ENCODE data around the gene TACR2.

GRCh38 chr10:69425041-69425440, 8.3 kb upstream of the TACR2 start:
- no peak for TF ChIP-seq CTCF (IDR thresholded peaks at IDR 0.05)
- no peak for TF ChIP-seq POLR2AphosphoS5 (IDR thresholded peaks at IDR 0.05)

Measured in upper lobe of left lung (tissue), 4 donors.